Activated T-cell treated with anti-CD3 and anti-CD28 coated beads, Interleukin-2, amount 50 U/mL, for 48 hours (primary cell): ENCODE data around the gene RAN.
"Not testable (repeated sequence)": the region's sequence is repeated elsewhere in the genome, so short reads cannot be mapped to it uniquely, and the experiment has no call there.

Source experiments
- DNase-seq, 2 experiments: peaks; one replicate each; pipeline ENCODE4 v3.0.0-alpha.2; 2020

Gene RAN

GRCh38 chr12:130879212-130879686, 7.4 kb downstream of the RAN start:
- peak in 1 of 2 experiments; percentile 31 for DNase-seq

GRCh38 chr12:130879781-130880389, 8.0 kb downstream of the RAN start:
- DNase-seq, result peak in 1 of 2 experiments; percentile 30

GRCh38 chr12:130880411-130880885, 8.6 kb downstream of the RAN start:
- peak in 1 of 2 experiments; percentile 38 for DNase-seq

- DNase-seq, result no peak
Measured at GRCh38 chr12:130881046-130881445, 9.2 kb downstream of the RAN start.

- DNase-seq, result no peak
Measured at GRCh38 chr12:130881548-130881947, 9.7 kb downstream of the RAN start.

GRCh38 chr12:130887190-130887589, 15.3 kb downstream of the RAN start:
- not testable (repeated sequence) for DNase-seq

GRCh38 chr12:130904064-130904463, 32.2 kb downstream of the RAN start:
- DNase-seq, result no peak

- DNase-seq, result not testable (repeated sequence)
Measured at GRCh38 chr12:130904936-130905455, 33.1 kb downstream of the RAN start.

GRCh38 chr12:130909111-130909510, 37.2 kb downstream of the RAN start:
- DNase-seq, result no peak

GRCh38 chr12:130911193-130911592, 39.3 kb downstream of the RAN start:
- no peak for DNase-seq

GRCh38 chr12:130911933-130912332, 40.1 kb downstream of the RAN start:
- no peak for DNase-seq

- DNase-seq, result peak; percentile 24 to 46
Measured at GRCh38 chr12:130916241-130916911, 44.5 kb downstream of the RAN start.

- DNase-seq, result no peak
Measured at GRCh38 chr12:130917607-130918006, 45.7 kb downstream of the RAN start.

- DNase-seq, result no peak
Measured at GRCh38 chr12:130919086-130919485, 47.2 kb downstream of the RAN start.

GRCh38 chr12:130920119-130920703, 48.3 kb downstream of the RAN start:
- DNase-seq, result no peak

- no peak for DNase-seq
Measured at GRCh38 chr12:130920723-130921381, 49.0 kb downstream of the RAN start.

GRCh38 chr12:130922511-130922953, 50.7 kb downstream of the RAN start:
- no peak for DNase-seq

GRCh38 chr12:130924966-130925665, 53.2 kb downstream of the RAN start:
- DNase-seq, result no peak

GRCh38 chr12:130925666-130926015, 53.8 kb downstream of the RAN start:
- no peak for DNase-seq
